ENCODE data around the gene SMIM32.

The SMIM32 gene

GRCh38 chr5:136185974-136186665 is 6.8 kb downstream of the SMIM32 start:
- DNase-seq: no peak

- DNase-seq: no peak
Measured at GRCh38 chr5:136182618-136183017, 10.3 kb downstream of the SMIM32 start.

GRCh38 chr5:136174021-136174659 is 18.8 kb downstream of the SMIM32 start:
- no peak for DNase-seq

- no peak for DNase-seq
Measured at GRCh38 chr5:136169218-136169617, 23.7 kb downstream of the SMIM32 start.

- no peak for DNase-seq
Measured at GRCh38 chr5:136166909-136167308, 26.1 kb downstream of the SMIM32 start.

- DNase-seq: no peak
Measured at GRCh38 chr5:136164226-136164625, 28.7 kb downstream of the SMIM32 start.

GRCh38 chr5:136162008-136162407 is 31.0 kb downstream of the SMIM32 start:
- DNase-seq: no peak

- DNase-seq: no peak
Measured at GRCh38 chr5:136159457-136159856, 33.5 kb downstream of the SMIM32 start.

GRCh38 chr5:136157514-136157913 is 35.4 kb downstream of the SMIM32 start:
- DNase-seq: no peak

- DNase-seq: no peak
Measured at GRCh38 chr5:136155761-136156160, 37.2 kb downstream of the SMIM32 start.

- no peak for DNase-seq
Measured at GRCh38 chr5:136155078-136155477, 37.9 kb downstream of the SMIM32 start.

- DNase-seq: no peak
Measured at GRCh38 chr5:136153581-136154236, 39.3 kb downstream of the SMIM32 start.

- no peak for DNase-seq
Measured at GRCh38 chr5:136149891-136150290, 43.1 kb downstream of the SMIM32 start.

GRCh38 chr5:136147632-136148031 is 45.3 kb downstream of the SMIM32 start:
- DNase-seq: no peak

GRCh38 chr5:136146201-136146600 is 46.8 kb downstream of the SMIM32 start:
- no peak for DNase-seq

GRCh38 chr5:136145030-136145429 is 47.9 kb downstream of the SMIM32 start:
- DNase-seq: no peak

GRCh38 chr5:136143763-136144162 is 49.2 kb downstream of the SMIM32 start:
- DNase-seq: no peak

GRCh38 chr5:136143312-136143711 is 49.6 kb downstream of the SMIM32 start:
- no peak for DNase-seq

GRCh38 chr5:136141561-136141960 is 51.4 kb downstream of the SMIM32 start:
- DNase-seq: no peak

All from activated CD4-positive, alpha-beta T cell treated with anti-CD3 and anti-CD28 coated beads, Interleukin-2, amount 50 U/mL, for 4 hours (primary cell).